ENCODE measurements around the gene CD300LF. TPM values are rescaled to one million over a fixed set of nuclear protein-coding genes. Genes with fewer than 3 reads are reported as not detected.

Gene CD300LF
- polyA plus RNA-seq, 3 donors = 112 to 184 (median 175) TPM

DNA sequence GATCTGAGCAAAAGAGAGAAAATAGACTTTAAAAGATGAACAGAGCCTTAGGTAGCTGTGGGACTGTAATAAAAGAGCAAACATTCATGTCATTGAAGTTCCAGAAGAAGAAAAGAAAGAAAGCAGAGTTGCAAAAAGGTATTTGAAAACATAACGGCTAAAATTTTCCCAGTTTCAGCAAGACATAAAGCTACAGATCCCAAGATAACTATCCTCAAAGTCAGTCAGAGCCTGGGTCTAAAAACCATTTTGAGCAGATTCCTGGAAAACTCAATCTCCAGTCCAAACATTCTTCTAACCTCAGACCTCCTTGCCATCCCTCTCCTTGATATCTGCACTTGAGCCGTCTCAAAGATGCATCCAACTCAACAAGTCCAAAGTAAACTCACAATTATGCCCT lies 68.3 kb downstream of the CD300LF start:
- 100% methylated on average over 2 of the region's 2 CpGs for WGBS (ENCODE audit: insufficient coverage)
- Histone ChIP-seq H3K4me1 (ENCODE audit: control insufficient read depth in 1 of 2, insufficient read depth in 2 of 2, low read length in 2 of 2) (peaks cover 61 to 69% of the 10 kb centered on the region in 2 donors), H3K9me3 (replicated peaks in 1 of 2; ENCODE audit: control insufficient read depth in 1 of 2, insufficient read depth in 1 of 2, low read length in 2 of 2) (no peaks in the 10 kb centered on the region), H3K9ac (ENCODE audit: insufficient read depth, low read length, poor library complexity, severe bottlenecking) (no peak overlapping the region), H2AFZ (ENCODE audit: insufficient read depth, low read depth, low read length, poor library complexity, severe bottlenecking) (no peak overlapping the region), H3K79me2 (ENCODE audit: insufficient read depth, low read length) (no peaks in the 10 kb centered on the region), H3K4me3 (replicated peaks in 1 of 3; ENCODE audit: low read depth in 2 of 3, low read length in 3 of 3) (no peak overlapping the region), H3K36me3 (replicated peaks in 1 of 2; ENCODE audit: control insufficient read depth in 1 of 2, insufficient read depth in 2 of 2, low read length in 2 of 2) (no peaks in the 10 kb centered on the region), H3K27me3 (ENCODE audit: control insufficient read depth in 2 of 2, insufficient read depth in 2 of 2, low read length in 2 of 2) (no peaks in the 10 kb centered on the region), H3K4me2 (replicated peaks; ENCODE audit: extremely low read depth, low read length, poor library complexity, severe bottlenecking) (no peak overlapping the region), H3K27ac (ENCODE audit: low read depth in 1 of 2, low read length in 2 of 2) (peak overlapping the region in 1 of 2 donors; percentile 100), H4K20me1 (ENCODE audit: insufficient read depth, low read length) (no peaks in the 10 kb centered on the region)
- Mint-ChIP-seq H3K27me3 (ENCODE audit: low read depth in 3 of 3) (peaks cover 1 to 14% (median 10%) of the 10 kb centered on the region in 3 donors), H3K27ac (peak overlapping the region in 6 of 7 donors; percentile 15 to 86 (median 56)), H3K36me3 (peaks cover 5 to 9% of the 10 kb centered on the region in 2 donors), H3K9me3 (peaks cover 0 to 2% (median 0%) of the 10 kb centered on the region in 7 donors), H3K4me3 (no peak overlapping the region), H3K4me1 (peaks cover 68% of the 10 kb centered on the region)
- no peak for DNase-seq
- intact Hi-C loops (cut with micrococcal nuclease) = loop anchor here (5.0 to 10.0 kb wide), 2 partner anchors 112 to 270 kb away; partner anchors contain the start of gene CD300LB (in 1 of the 2)
- TF ChIP-seq, protein P1, sequence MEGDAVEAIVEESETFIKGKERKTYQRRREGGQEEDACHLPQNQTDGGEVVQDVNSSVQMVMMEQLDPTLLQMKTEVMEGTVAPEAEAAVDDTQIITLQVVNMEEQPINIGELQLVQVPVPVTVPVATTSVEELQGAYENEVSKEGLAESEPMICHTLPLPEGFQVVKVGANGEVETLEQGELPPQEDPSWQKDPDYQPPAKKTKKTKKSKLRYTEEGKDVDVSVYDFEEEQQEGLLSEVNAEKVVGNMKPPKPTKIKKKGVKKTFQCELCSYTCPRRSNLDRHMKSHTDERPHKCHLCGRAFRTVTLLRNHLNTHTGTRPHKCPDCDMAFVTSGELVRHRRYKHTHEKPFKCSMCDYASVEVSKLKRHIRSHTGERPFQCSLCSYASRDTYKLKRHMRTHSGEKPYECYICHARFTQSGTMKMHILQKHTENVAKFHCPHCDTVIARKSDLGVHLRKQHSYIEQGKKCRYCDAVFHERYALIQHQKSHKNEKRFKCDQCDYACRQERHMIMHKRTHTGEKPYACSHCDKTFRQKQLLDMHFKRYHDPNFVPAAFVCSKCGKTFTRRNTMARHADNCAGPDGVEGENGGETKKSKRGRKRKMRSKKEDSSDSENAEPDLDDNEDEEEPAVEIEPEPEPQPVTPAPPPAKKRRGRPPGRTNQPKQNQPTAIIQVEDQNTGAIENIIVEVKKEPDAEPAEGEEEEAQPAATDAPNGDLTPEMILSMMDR (IDR thresholded peaks at IDR 0.05) = no peak

Other genes with a start within 250 kb of the CD300LF start
- 100 to 1,000 TPM; 173 to 222 (median 212) TPM for gene CD300A, start 246.3 kb downstream of the CD300LF start, polyA plus RNA-seq
- gene CD300LB, start 181.4 kb downstream of the CD300LF start, polyA plus RNA-seq = 100 to 1,000 TPM in 1 of 3 donors, 10 to 100 TPM in 2; 88.0 to 102 (median 92.9) TPM
- gene CD300C, start 166.8 kb downstream of the CD300LF start, polyA plus RNA-seq = 100 to 1,000 TPM in 1 of 3 donors, 10 to 100 TPM in 2; 68.3 to 141 (median 93.1) TPM
- gene CD300H, start 145.4 kb downstream of the CD300LF start, polyA plus RNA-seq = 100 to 1,000 TPM in 1 of 3 donors, 10 to 100 TPM in 2; 57.9 to 148 (median 84.7) TPM
- under 1 TPM; 0.33 to 0.50 (median 0.41) TPM for gene CD300LD, start 120.6 kb downstream of the CD300LF start, polyA plus RNA-seq
- 100 to 1,000 TPM in 2 of 3 donors, 10 to 100 TPM in 1; 65.0 to 228 (median 122) TPM for gene CD300E, start 89.2 kb downstream of the CD300LF start, polyA plus RNA-seq
- gene RAB37, start 24.3 kb upstream of the CD300LF start, polyA plus RNA-seq = 10 to 100 TPM; 26.8 to 40.9 (median 33.1) TPM
- gene NHERF1, start 35.7 kb upstream of the CD300LF start, polyA plus RNA-seq = 100 to 1,000 TPM in 2 of 3 donors, 10 to 100 TPM in 1; 79.5 to 149 (median 131) TPM
- gene NAT9, start 63.4 kb upstream of the CD300LF start, polyA plus RNA-seq = 10 to 100 TPM in 1 of 3 donors, 1 to 10 TPM in 2; 7.1 to 95.6 (median 7.8) TPM
- gene GRIN2C, start 147.0 kb upstream of the CD300LF start, polyA plus RNA-seq = under 1 TPM in 1 of 3 donors, not detected in 2; 0.04 TPM
- gene FDXR, start 160.1 kb upstream of the CD300LF start, polyA plus RNA-seq = 1 to 10 TPM; 2.5 to 7.3 (median 6.2) TPM
- not detected for gene FADS6, start 180.7 kb upstream of the CD300LF start, polyA plus RNA-seq
- gene USH1G, start 210.3 kb upstream of the CD300LF start, polyA plus RNA-seq = not detected
- gene OTOP2, start 211.3 kb upstream of the CD300LF start, polyA plus RNA-seq = under 1 TPM in 1 of 3 donors, not detected in 2; 0.05 TPM
- gene OTOP3, start 223.0 kb upstream of the CD300LF start, polyA plus RNA-seq = not detected

Data from CD14-positive monocyte (primary cell).